ENCODE measurements around the gene MYO7A.

DNA sequence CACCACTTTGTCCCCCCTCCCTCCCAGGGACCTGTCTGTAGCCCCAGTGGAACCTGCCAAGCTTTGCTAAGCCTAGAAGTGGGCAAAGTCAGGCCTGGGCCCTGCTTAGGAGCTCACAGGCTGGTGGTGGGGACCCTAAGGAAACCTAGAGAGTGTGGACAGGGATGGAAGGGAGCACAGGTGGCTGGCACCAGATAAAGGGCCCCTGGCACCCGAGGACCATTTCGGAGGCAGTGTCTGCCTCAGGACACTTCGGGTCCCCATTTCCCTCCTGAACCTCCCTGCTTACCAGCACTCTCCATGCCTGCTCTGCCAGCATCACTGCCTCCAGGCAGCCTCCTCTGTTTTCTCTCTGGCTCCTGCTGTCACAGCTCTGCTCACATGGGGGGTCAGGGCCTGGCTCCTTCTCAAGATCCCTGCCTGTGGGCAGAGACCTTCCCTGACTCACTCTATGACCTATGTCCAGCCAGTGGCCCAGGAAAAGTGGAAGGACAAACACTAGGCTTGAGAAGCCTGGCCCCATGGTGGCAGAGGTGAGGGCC lies 39.0 kb upstream of the MYO7A start:
- TF ChIP-seq POLR2A (IDR thresholded peaks at IDR 0.05; ENCODE audit: low read length) (no peak), GATA1 (IDR thresholded peaks at IDR 0.05; ENCODE audit: low read depth, low read length) (no peak)

Measured in erythroblast (primary cell).